Measurements from ENCODE around the gene NUCB2. TPM values are rescaled to one million over a fixed set of nuclear protein-coding genes. Genes with fewer than 3 reads are reported as not detected.

NUCB2 gene
- total RNA-seq, 1 donor from 2014 or later: 51.1 TPM

- peak overlapping the region; percentile 77 for H3K27ac Mint-ChIP-seq
- intact Hi-C loops (cut with micrococcal nuclease): loop anchor here (1.0 to 5.0 kb wide), 5 partner anchors 76 to 737 kb away; partner anchors contain the start of genes C11orf58, NCR3LG1, RPS13 and SERGEF
- H3K4me1 Mint-ChIP-seq (ENCODE audit: low read depth): peaks cover 43% of the 10 kb centered on the region
- H3K4me3 Mint-ChIP-seq: peak overlapping the region; percentile 87
- no peaks in the 10 kb centered on the region for H3K9me3 Mint-ChIP-seq
- no peak for DNase-seq (ENCODE audit: low spot score)
- H3K27me3 Mint-ChIP-seq (ENCODE audit: insufficient read depth): peaks cover 3% of the 10 kb centered on the region
- H3K36me3 Mint-ChIP-seq (ENCODE audit: low read depth): peaks cover 4% of the 10 kb centered on the region
These were observed 921 bp upstream of the NUCB2 start for GRCh38 chr11:17275400-17276235.

- Mint-ChIP-seq H3K36me3 (ENCODE audit: low read depth) (peaks cover 12% of the 10 kb centered on the region), H3K4me3 (peak overlapping the region; percentile 87), H3K27me3 (ENCODE audit: insufficient read depth) (peaks cover 3% of the 10 kb centered on the region), H3K4me1 (ENCODE audit: low read depth) (peaks cover 50% of the 10 kb centered on the region), H3K27ac (peak overlapping the region; percentile 77), H3K9me3 (no peaks in the 10 kb centered on the region)
- DNase-seq (ENCODE audit: low spot score): peak; percentile 21
- intact Hi-C loops (cut with micrococcal nuclease): loop anchor here (1.0 to 5.0 kb wide), 6 partner anchors 21 to 736 kb away; partner anchors contain the start of genes C11orf58 and SERGEF
These were observed 565 bp downstream of the NUCB2 start for GRCh38 chr11:17277024-17277584.

- intact Hi-C loops (cut with micrococcal nuclease): no loop called here
- peaks cover 58% of the 10 kb centered on the region for H3K4me1 Mint-ChIP-seq (ENCODE audit: low read depth)
- H3K27me3 Mint-ChIP-seq (ENCODE audit: insufficient read depth): no peaks in the 10 kb centered on the region
- peaks cover 23% of the 10 kb centered on the region for H3K36me3 Mint-ChIP-seq (ENCODE audit: low read depth)
- H3K27ac Mint-ChIP-seq: no peak overlapping the region
- no peak overlapping the region for H3K4me3 Mint-ChIP-seq
- no peaks in the 10 kb centered on the region for H3K9me3 Mint-ChIP-seq
- DNase-seq (ENCODE audit: low spot score): no peak
These were observed 4.1 kb downstream of the NUCB2 start for GRCh38 chr11:17280494-17281127.

- Mint-ChIP-seq H3K4me3 (no peak overlapping the region), H3K36me3 (ENCODE audit: low read depth) (peaks cover 42% of the 10 kb centered on the region), H3K27ac (peak overlapping the region; percentile 44), H3K27me3 (ENCODE audit: insufficient read depth) (peaks cover 1% of the 10 kb centered on the region), H3K4me1 (ENCODE audit: low read depth) (peaks cover 50% of the 10 kb centered on the region), H3K9me3 (no peaks in the 10 kb centered on the region)
- intact Hi-C loops (cut with micrococcal nuclease): loop anchor here (1.0 kb wide), 1 partner anchor 12 kb away; no protein-coding TSS in a partner anchor
- no peak for DNase-seq (ENCODE audit: low spot score)
These were observed 9.8 kb downstream of the NUCB2 start for GRCh38 chr11:17286332-17286731.

- DNase-seq (ENCODE audit: low spot score): no peak
- Mint-ChIP-seq H3K4me1 (ENCODE audit: low read depth) (peaks cover 46% of the 10 kb centered on the region), H3K36me3 (ENCODE audit: low read depth) (peaks cover 37% of the 10 kb centered on the region), H3K4me3 (no peak overlapping the region), H3K27ac (no peak overlapping the region), H3K27me3 (ENCODE audit: insufficient read depth) (peaks cover 1% of the 10 kb centered on the region), H3K9me3 (no peaks in the 10 kb centered on the region)
- intact Hi-C loops (cut with micrococcal nuclease): no loop called here
These were observed 10.5 kb downstream of the NUCB2 start for GRCh38 chr11:17287058-17287457.

GRCh38 chr11:17291710-17292109 lies 15.2 kb downstream of the NUCB2 start:
- Mint-ChIP-seq H3K4me1 (ENCODE audit: low read depth) (peaks cover 41% of the 10 kb centered on the region), H3K27ac (no peak overlapping the region), H3K27me3 (ENCODE audit: insufficient read depth) (peaks cover 1% of the 10 kb centered on the region)

GRCh38 chr11:17293311-17293710 lies 16.8 kb downstream of the NUCB2 start:
- intact Hi-C loops (cut with micrococcal nuclease): no loop called here

More at GRCh38 chr11:17291710-17292109, 15.2 kb downstream of the NUCB2 start:
- Mint-ChIP-seq H3K4me3 (no peak overlapping the region), H3K9me3 (no peaks in the 10 kb centered on the region), H3K36me3 (ENCODE audit: low read depth) (peaks cover 38% of the 10 kb centered on the region)
- no peak for DNase-seq (ENCODE audit: low spot score)
- intact Hi-C loops (cut with micrococcal nuclease): no loop called here

GRCh38 chr11:17294033-17294432 lies 17.5 kb downstream of the NUCB2 start:
- no peaks in the 10 kb centered on the region for H3K27me3 Mint-ChIP-seq (ENCODE audit: insufficient read depth)
- no peaks in the 10 kb centered on the region for H3K9me3 Mint-ChIP-seq
- no peak for DNase-seq (ENCODE audit: low spot score)
- intact Hi-C loops (cut with micrococcal nuclease): no loop called here
- H3K36me3 Mint-ChIP-seq (ENCODE audit: low read depth): peaks cover 36% of the 10 kb centered on the region
- H3K4me3 Mint-ChIP-seq: no peak overlapping the region
- H3K4me1 Mint-ChIP-seq (ENCODE audit: low read depth): peaks cover 47% of the 10 kb centered on the region
- no peak overlapping the region for H3K27ac Mint-ChIP-seq

More at GRCh38 chr11:17293311-17293710, 16.8 kb downstream of the NUCB2 start:
- H3K27me3 Mint-ChIP-seq (ENCODE audit: insufficient read depth): no peaks in the 10 kb centered on the region
- H3K36me3 Mint-ChIP-seq (ENCODE audit: low read depth): peaks cover 35% of the 10 kb centered on the region
- H3K9me3 Mint-ChIP-seq: no peaks in the 10 kb centered on the region
- no peak overlapping the region for H3K4me3 Mint-ChIP-seq
- no peak for DNase-seq (ENCODE audit: low spot score)
- H3K27ac Mint-ChIP-seq: no peak overlapping the region
- H3K4me1 Mint-ChIP-seq (ENCODE audit: low read depth): peaks cover 45% of the 10 kb centered on the region

GRCh38 chr11:17296852-17297559 lies 20.5 kb downstream of the NUCB2 start:
- Mint-ChIP-seq H3K9me3 (no peaks in the 10 kb centered on the region), H3K27me3 (ENCODE audit: insufficient read depth) (no peaks in the 10 kb centered on the region), H3K27ac (peak overlapping the region; percentile 15), H3K4me1 (ENCODE audit: low read depth) (peaks cover 40% of the 10 kb centered on the region), H3K4me3 (peak overlapping the region; percentile 61), H3K36me3 (ENCODE audit: low read depth) (peaks cover 36% of the 10 kb centered on the region)
- DNase-seq (ENCODE audit: low spot score): no peak
- intact Hi-C loops (cut with micrococcal nuclease): loop anchor here (1.0 to 5.0 kb wide), 2 partner anchors 220 to 395 kb away; partner anchors contain the start of gene RPS13

GRCh38 chr11:17298302-17298701 lies 21.8 kb downstream of the NUCB2 start:
- intact Hi-C loops (cut with micrococcal nuclease): loop anchor here (1.0 to 5.0 kb wide), 8 partner anchors 12 to 221 kb away; partner anchors contain the start of gene RPS13
- Mint-ChIP-seq H3K36me3 (ENCODE audit: low read depth) (peaks cover 37% of the 10 kb centered on the region), H3K4me3 (no peak overlapping the region), H3K27me3 (ENCODE audit: insufficient read depth) (no peaks in the 10 kb centered on the region), H3K4me1 (ENCODE audit: low read depth) (peaks cover 31% of the 10 kb centered on the region), H3K27ac (peak overlapping the region; percentile 64), H3K9me3 (no peaks in the 10 kb centered on the region)
- DNase-seq (ENCODE audit: low spot score): peak; percentile 23

- Mint-ChIP-seq H3K27ac (no peak overlapping the region), H3K27me3 (ENCODE audit: insufficient read depth) (no peaks in the 10 kb centered on the region), H3K4me1 (ENCODE audit: low read depth) (peaks cover 19% of the 10 kb centered on the region), H3K4me3 (no peak overlapping the region), H3K36me3 (ENCODE audit: low read depth) (peaks cover 32% of the 10 kb centered on the region), H3K9me3 (no peaks in the 10 kb centered on the region)
- intact Hi-C loops (cut with micrococcal nuclease): no loop called here
- no peak for DNase-seq (ENCODE audit: low spot score)
These were observed 23.8 kb downstream of the NUCB2 start for GRCh38 chr11:17300372-17300771.
